Mucosa of stomach (tissue), 1 donor: ENCODE results near the gene ATOH8.

Source experiments
- H3K27me3 ChIP-seq: one replicate; pipeline ENCODE4 v1.7.0; 2013; ENCODE audit warnings: mild to moderate bottlenecking, low read length; ENCODE audit not compliant: control insufficient read depth, insufficient read depth
- H3K36me3 ChIP-seq: one replicate; pipeline ENCODE4 v1.7.0; 2013; ENCODE audit warnings: low read length; ENCODE audit not compliant: control insufficient read depth, insufficient read depth
- H3K4me1 ChIP-seq: one replicate; pipeline ENCODE4 v1.7.0; 2013; ENCODE audit warnings: mild to moderate bottlenecking, low read length; ENCODE audit not compliant: control insufficient read depth, insufficient read depth
- H3K4me3 ChIP-seq: one replicate; pipeline ENCODE4 v1.7.0; 2013; ENCODE audit warnings: low read length
- H3K9ac ChIP-seq: one replicate; pipeline ENCODE4 v1.7.0; 2013; ENCODE audit warnings: mild to moderate bottlenecking, low read length, moderate library complexity
- H3K9me3 ChIP-seq: one replicate; pipeline ENCODE4 v1.7.0; 2013; ENCODE audit warnings: mild to moderate bottlenecking, low read length, moderate library complexity; ENCODE audit not compliant: control insufficient read depth
- donor health status: Pancreatic carcinoma.

Gene ATOH8

DNA sequence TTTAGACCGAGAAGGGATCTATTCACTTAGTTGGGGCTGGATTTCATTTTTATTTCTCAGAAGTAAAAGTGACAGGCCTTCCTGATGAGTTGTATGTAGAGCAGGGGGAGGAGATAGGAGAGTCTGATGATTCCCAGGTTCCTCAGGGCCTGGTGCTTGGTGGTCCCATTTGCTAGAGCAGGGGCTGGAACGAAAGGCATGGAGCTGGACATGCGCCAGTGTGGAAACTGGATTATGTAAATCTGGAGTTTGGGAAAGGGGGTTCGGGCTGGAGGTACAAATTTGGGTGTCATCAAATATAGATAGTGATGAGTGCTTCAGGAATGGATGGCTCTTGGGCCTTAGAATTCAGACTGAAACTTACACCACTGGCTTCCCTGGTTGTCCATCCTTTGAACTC lies 32.1 kb upstream of the ATOH8 start:
- H3K27me3 ChIP-seq, result no peaks in the 10 kb centered on the region
- no peaks in the 10 kb centered on the region for H3K9me3 ChIP-seq
- no peaks in the 10 kb centered on the region for H3K36me3 ChIP-seq
- H3K4me3 ChIP-seq, result no peak overlapping the region
- no peak overlapping the region for H3K9ac ChIP-seq
- H3K4me1 ChIP-seq, result peaks cover 24% of the 10 kb centered on the region

GRCh38 chr2:85722519-85722918 lies 31.3 kb upstream of the ATOH8 start:
- Histone ChIP-seq H3K36me3 (no peaks in the 10 kb centered on the region), H3K4me1 (peaks cover 21% of the 10 kb centered on the region), H3K27me3 (no peaks in the 10 kb centered on the region), H3K9ac (no peak overlapping the region), H3K9me3 (no peaks in the 10 kb centered on the region), H3K4me3 (no peak overlapping the region)

DNA sequence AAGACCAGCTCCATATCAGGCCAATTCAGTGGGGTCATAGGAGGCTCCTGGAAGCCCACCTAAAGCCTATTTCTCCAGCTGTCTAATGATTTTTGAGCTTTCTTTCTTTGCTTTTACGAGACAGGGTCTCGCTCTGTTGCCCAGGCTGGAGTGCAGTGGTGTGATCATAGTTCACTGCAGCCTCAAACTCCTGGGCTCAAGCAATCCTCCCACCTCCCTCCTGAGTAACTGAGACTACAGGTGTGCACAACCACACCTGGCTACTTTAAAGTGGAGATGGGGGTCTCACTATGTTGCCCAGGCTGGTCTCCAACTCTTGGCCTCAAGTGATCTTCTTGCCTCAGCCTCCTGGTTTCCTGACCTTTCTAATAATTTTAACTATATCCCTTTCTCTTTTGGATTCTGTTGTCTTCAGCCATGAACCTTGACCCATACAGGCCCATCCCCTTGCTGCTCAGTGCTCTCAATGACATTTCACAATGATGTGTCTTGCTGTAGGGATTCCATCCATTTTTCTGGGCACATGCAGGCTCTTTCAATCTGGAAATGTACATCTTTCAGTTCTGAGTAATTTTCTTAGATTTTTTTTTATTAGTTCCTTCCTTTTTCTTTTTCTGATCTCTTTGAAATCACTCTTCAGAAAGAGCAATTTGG lies 30.0 kb upstream of the ATOH8 start:
- Histone ChIP-seq H3K27me3 (no peaks in the 10 kb centered on the region), H3K9me3 (no peaks in the 10 kb centered on the region), H3K9ac (no peak overlapping the region), H3K36me3 (no peaks in the 10 kb centered on the region), H3K4me3 (no peak overlapping the region), H3K4me1 (peaks cover 12% of the 10 kb centered on the region)

DNA sequence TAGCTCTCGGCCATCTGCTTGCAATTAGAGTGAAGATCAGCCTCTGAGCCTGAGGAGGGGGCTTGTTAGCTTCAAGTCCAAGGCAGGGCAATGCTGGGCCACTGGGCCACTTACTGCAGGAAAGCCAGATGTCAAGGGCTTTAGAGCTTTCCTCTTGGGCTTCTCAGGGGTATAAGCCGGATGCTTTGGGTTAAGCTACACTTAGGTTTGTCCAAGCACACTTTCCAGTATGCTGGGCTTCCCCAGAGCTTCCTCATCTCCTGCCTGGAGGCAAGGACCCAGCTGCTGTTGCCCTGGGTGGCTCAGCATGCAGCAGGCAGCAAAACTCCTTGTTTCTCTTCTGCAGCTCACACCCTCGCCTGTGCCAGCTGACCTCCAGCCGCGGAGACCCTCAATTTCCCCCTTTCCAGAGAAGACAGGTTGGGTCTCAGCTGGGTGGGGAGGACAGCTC lies 29.0 kb upstream of the ATOH8 start:
- Histone ChIP-seq H3K27me3 (no peaks in the 10 kb centered on the region), H3K9me3 (no peaks in the 10 kb centered on the region), H3K4me3 (no peak overlapping the region), H3K9ac (no peak overlapping the region), H3K4me1 (peaks cover 10% of the 10 kb centered on the region), H3K36me3 (no peaks in the 10 kb centered on the region)

- Histone ChIP-seq H3K36me3 (no peaks in the 10 kb centered on the region), H3K4me3 (no peak overlapping the region), H3K27me3 (no peaks in the 10 kb centered on the region), H3K4me1 (peaks cover 8% of the 10 kb centered on the region), H3K9me3 (no peaks in the 10 kb centered on the region), H3K9ac (no peak overlapping the region)
These were observed 28.3 kb upstream of the ATOH8 start for GRCh38 chr2:85725451-85725850.

DNA sequence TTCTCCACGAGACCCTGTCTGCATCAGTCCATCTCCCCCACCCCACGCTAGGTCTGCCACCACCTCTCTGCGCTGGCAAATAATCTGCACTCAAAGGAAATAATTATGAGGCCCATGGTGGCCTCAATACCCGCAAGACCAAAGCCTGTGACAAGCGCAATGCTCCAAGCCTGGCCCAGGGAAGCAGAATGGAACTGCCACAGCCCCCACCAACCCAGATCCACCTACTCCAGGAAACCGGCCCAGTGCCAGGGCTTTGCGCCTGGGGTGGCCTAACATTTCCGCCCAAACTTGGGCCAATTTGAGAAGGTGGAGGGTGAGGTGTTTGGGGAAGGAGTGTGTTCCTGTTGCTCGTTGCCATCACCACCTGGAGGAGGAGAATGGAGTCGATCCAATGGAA lies 26.0 kb upstream of the ATOH8 start:
- Histone ChIP-seq H3K9ac (no peak overlapping the region), H3K27me3 (no peaks in the 10 kb centered on the region), H3K4me1 (peaks cover 8% of the 10 kb centered on the region), H3K4me3 (no peak overlapping the region), H3K9me3 (no peaks in the 10 kb centered on the region), H3K36me3 (no peaks in the 10 kb centered on the region)

DNA sequence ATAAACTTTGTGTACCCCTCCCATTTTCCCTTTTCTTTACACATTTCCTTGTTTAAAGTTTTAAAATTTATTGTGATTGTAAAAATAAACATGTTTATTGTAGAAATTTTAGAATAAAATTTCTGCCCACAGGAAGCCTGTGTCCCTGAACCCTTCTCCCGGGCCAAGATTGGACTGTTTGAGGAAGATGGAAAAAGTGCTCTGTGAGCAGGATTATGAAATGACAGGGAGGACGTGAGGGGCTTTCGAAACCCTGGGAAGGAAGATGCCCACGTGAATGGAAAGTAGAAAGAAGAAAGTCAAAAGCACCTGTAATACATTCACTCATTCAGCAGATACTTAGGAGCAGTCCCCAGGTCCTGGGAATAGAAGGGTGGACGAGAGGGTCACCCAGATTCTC lies 25.4 kb upstream of the ATOH8 start:
- Histone ChIP-seq H3K36me3 (no peaks in the 10 kb centered on the region), H3K27me3 (no peaks in the 10 kb centered on the region), H3K4me1 (peaks cover 8% of the 10 kb centered on the region), H3K9me3 (no peaks in the 10 kb centered on the region), H3K9ac (no peak overlapping the region), H3K4me3 (no peak overlapping the region)

DNA sequence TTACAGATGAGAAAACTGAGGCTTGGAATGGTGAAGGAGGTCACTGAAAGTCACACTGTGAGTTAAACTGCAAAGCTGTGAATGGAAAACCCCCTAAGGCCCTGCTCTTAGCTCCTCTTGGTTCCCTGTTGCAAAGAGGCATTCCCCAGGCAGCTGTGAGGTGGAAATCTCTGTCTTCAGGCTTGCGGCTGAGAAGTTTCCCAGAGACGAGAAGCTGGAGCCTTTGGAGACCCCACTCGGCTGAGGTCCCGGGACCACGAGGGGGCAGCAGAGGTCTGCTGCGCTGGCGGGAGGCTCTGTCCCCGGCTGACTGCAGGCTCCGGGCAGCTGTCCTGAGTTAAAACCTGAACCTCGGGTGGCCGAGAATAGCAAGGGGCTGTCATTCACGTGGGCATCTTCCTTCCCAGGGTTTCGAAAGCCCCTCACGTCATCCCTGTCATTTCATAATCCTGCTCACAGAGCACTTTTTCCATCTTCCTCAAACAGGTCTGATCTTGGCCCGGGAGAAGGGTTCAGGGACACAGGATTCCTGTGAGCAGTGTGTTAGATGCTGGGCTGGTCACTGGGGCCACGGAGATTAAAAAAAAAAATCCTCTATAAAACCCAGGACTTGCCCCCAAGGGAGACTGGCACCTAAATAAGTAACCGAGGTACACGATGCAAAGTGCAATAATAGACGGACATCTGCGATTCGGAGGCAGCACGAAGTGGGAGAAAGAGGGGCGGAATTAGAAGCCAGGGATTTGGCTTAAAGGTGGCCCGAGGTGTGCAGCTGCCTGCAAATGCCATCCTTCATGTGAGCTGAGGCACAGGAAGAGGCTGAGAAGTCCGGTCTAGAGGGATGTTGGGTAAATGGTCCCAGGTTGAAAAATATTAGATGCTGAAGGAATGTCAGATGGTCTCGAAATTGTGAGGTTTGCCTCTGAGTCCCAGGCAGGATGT lies 24.6 kb upstream of the ATOH8 start:
- peaks cover 8% of the 10 kb centered on the region for H3K4me1 ChIP-seq

GRCh38 chr2:85729825-85730510 lies 23.8 kb upstream of the ATOH8 start:
- Histone ChIP-seq H3K9ac (no peak overlapping the region), H3K36me3 (no peaks in the 10 kb centered on the region), H3K4me3 (no peak overlapping the region), H3K27me3 (no peaks in the 10 kb centered on the region), H3K4me1 (peaks cover 8% of the 10 kb centered on the region), H3K9me3 (no peaks in the 10 kb centered on the region)

More for the DNA sequence above, 24.6 kb upstream of the ATOH8 start:
- Histone ChIP-seq H3K9ac (peak overlapping the region; percentile 36), H3K36me3 (no peaks in the 10 kb centered on the region), H3K27me3 (no peaks in the 10 kb centered on the region), H3K4me3 (no peak overlapping the region), H3K9me3 (no peaks in the 10 kb centered on the region)

- no peaks in the 10 kb centered on the region for H3K9me3 ChIP-seq
- H3K36me3 ChIP-seq, result no peaks in the 10 kb centered on the region
These were observed 23.0 kb upstream of the ATOH8 start for GRCh38 chr2:85730686-85731230.

GRCh38 chr2:85731606-85732005 lies 22.2 kb upstream of the ATOH8 start:
- no peak overlapping the region for H3K4me3 ChIP-seq
- no peaks in the 10 kb centered on the region for H3K36me3 ChIP-seq
- H3K9ac ChIP-seq, result no peak overlapping the region
- no peaks in the 10 kb centered on the region for H3K9me3 ChIP-seq
- H3K27me3 ChIP-seq, result no peaks in the 10 kb centered on the region
- H3K4me1 ChIP-seq, result peaks cover 17% of the 10 kb centered on the region

More at GRCh38 chr2:85730686-85731230, 23.0 kb upstream of the ATOH8 start:
- no peaks in the 10 kb centered on the region for H3K27me3 ChIP-seq
- H3K4me1 ChIP-seq, result peaks cover 15% of the 10 kb centered on the region
- H3K4me3 ChIP-seq, result no peak overlapping the region
- no peak overlapping the region for H3K9ac ChIP-seq
